Progenitor cell of endocrine pancreas (in vitro differentiated cells): ENCODE results near the gene CHN1. TPM values are rescaled to one million over a fixed set of nuclear protein-coding genes. Genes with fewer than 3 reads are reported as not detected.
A peak's percentile ranks its signal among the peaks of the same experiment; 100 is the strongest.

ENCODE experiments used
- DNase-seq: peaks from one replicate; pipeline ENCODE4 v3.0.0; 2021; ENCODE audit warnings: low spot score; ENCODE audit not compliant: unreplicated experiment
- H3K27ac Mint-ChIP-seq: 2 replicates; pipeline ENCODE4 v1.8.0; 2021; ENCODE audit warnings: mild to moderate bottlenecking, moderate library complexity, mixed read lengths
- H3K27me3 Mint-ChIP-seq: 2 replicates; pipeline ENCODE4 v1.8.0; 2021; ENCODE audit warnings: mixed read lengths
- H3K36me3 Mint-ChIP-seq: 2 replicates; pipeline ENCODE4 v1.8.0; 2022; ENCODE audit warnings: mixed read lengths; ENCODE audit not compliant: insufficient read depth
- H3K4me1 Mint-ChIP-seq: 2 replicates; pipeline ENCODE4 v1.8.0; 2021; ENCODE audit warnings: low read depth, mixed read lengths
- H3K4me3 Mint-ChIP-seq: 2 replicates; pipeline ENCODE4 v1.8.0; 2021; ENCODE audit warnings: low read depth, mild to moderate bottlenecking, moderate library complexity, mixed read lengths
- H3K9me3 Mint-ChIP-seq: 2 replicates; pipeline ENCODE4 v1.8.0; 2021; ENCODE audit warnings: low read depth, mixed read lengths
- CTCF ChIP-seq: fragments of 200-600 bp; sonication (generic); IDR thresholded peaks from one replicate; pipeline ENCODE4 v1.5.0; 2021; ENCODE audit warnings: antibody characterized with exemption, mild to moderate bottlenecking; ENCODE audit not compliant: unreplicated experiment
- total RNA-seq: library from RNA; stranded (reverse); gene quantifications from 2 replicates; pipeline ENCODE4 v1.2.1, GENCODE V29; 2021

CHN1 gene
- total RNA-seq, 1 donor from 2014 or later, result 50.3 TPM

GRCh38 chr2:174824068-174824467, 181.1 kb downstream of the CHN1 start:
- peaks cover 23% of the 10 kb centered on the region for H3K36me3 Mint-ChIP-seq
- H3K27ac Mint-ChIP-seq, result no peak overlapping the region
- no peak for DNase-seq
- H3K9me3 Mint-ChIP-seq, result no peaks in the 10 kb centered on the region
- no peak overlapping the region for H3K4me3 Mint-ChIP-seq
- H3K27me3 Mint-ChIP-seq, result no peaks in the 10 kb centered on the region
- no peak for TF ChIP-seq CTCF
- H3K4me1 Mint-ChIP-seq, result peaks cover 22% of the 10 kb centered on the region

GRCh38 chr2:174821628-174822027, 183.6 kb downstream of the CHN1 start:
- Mint-ChIP-seq H3K4me3 (no peak overlapping the region), H3K27me3 (no peaks in the 10 kb centered on the region), H3K4me1 (peaks cover 5% of the 10 kb centered on the region), H3K36me3 (peaks cover 23% of the 10 kb centered on the region), H3K9me3 (no peaks in the 10 kb centered on the region), H3K27ac (no peak overlapping the region)
- no peak for DNase-seq
- TF ChIP-seq CTCF, result no peak

GRCh38 chr2:174820361-174820760, 184.8 kb downstream of the CHN1 start:
- H3K36me3 Mint-ChIP-seq, result peaks cover 23% of the 10 kb centered on the region
- H3K27ac Mint-ChIP-seq, result no peak overlapping the region
- H3K9me3 Mint-ChIP-seq, result no peaks in the 10 kb centered on the region
- no peaks in the 10 kb centered on the region for H3K4me1 Mint-ChIP-seq
- TF ChIP-seq CTCF, result no peak
- H3K4me3 Mint-ChIP-seq, result no peak overlapping the region
- H3K27me3 Mint-ChIP-seq, result no peaks in the 10 kb centered on the region
- no peak for DNase-seq

GRCh38 chr2:174815526-174815925, 189.7 kb downstream of the CHN1 start:
- DNase-seq, result no peak
- no peaks in the 10 kb centered on the region for H3K4me1 Mint-ChIP-seq
- peak overlapping the region; percentile 67 for H3K27ac Mint-ChIP-seq
- H3K4me3 Mint-ChIP-seq, result no peak overlapping the region
- H3K9me3 Mint-ChIP-seq, result no peaks in the 10 kb centered on the region
- H3K36me3 Mint-ChIP-seq, result peaks cover 7% of the 10 kb centered on the region
- TF ChIP-seq CTCF, result no peak
- no peaks in the 10 kb centered on the region for H3K27me3 Mint-ChIP-seq

- Mint-ChIP-seq H3K4me3 (no peak overlapping the region), H3K9me3 (no peaks in the 10 kb centered on the region), H3K27ac (no peak overlapping the region), H3K27me3 (no peaks in the 10 kb centered on the region), H3K4me1 (no peaks in the 10 kb centered on the region), H3K36me3 (peaks cover 7% of the 10 kb centered on the region)
- DNase-seq, result no peak
- TF ChIP-seq CTCF, result no peak
Observed at GRCh38 chr2:174812037-174812436, 193.1 kb downstream of the CHN1 start.

- TF ChIP-seq CTCF, result no peak
Observed at GRCh38 chr2:174807931-174808330, 197.2 kb downstream of the CHN1 start.

More at GRCh38 chr2:174807931-174808330, 197.2 kb downstream of the CHN1 start:
- DNase-seq, result no peak
- peaks cover 10% of the 10 kb centered on the region for H3K36me3 Mint-ChIP-seq
- no peak overlapping the region for H3K4me3 Mint-ChIP-seq
- H3K27me3 Mint-ChIP-seq, result no peaks in the 10 kb centered on the region
- H3K27ac Mint-ChIP-seq, result no peak overlapping the region
- peaks cover 6% of the 10 kb centered on the region for H3K4me1 Mint-ChIP-seq
- H3K9me3 Mint-ChIP-seq, result no peaks in the 10 kb centered on the region
